BLaER1 treated with 17β-estradiol and CSF1 and Interleukin-3, amounts not matched to agents 10 nM and 100 nM (cell line): ENCODE data around the gene TIPIN.
"Not testable (repeated sequence)": the region's sequence is repeated elsewhere in the genome, so short reads cannot be mapped to it uniquely, and the experiment has no call there.

ENCODE experiments used
- H3K27ac ChIP-seq, 11 experiments: shearing (Covaris generic); formaldehyde crosslinking; 2 replicates each; pipeline ENCODE4 v1.8.1; 2022
- H3K27me3 ChIP-seq, 11 experiments: shearing (Covaris generic); formaldehyde crosslinking; 2 replicates each; pipeline ENCODE4 v1.8.1; 2022
- H3K36me3 ChIP-seq, 11 experiments: shearing (Covaris generic); formaldehyde crosslinking; 2 replicates each; pipeline ENCODE4 v1.8.1; 2022
- H3K4me1 ChIP-seq, 10 experiments: shearing (Covaris generic); formaldehyde crosslinking; 2 replicates each; pipeline ENCODE4 v1.8.1; 2022
- H3K4me2 ChIP-seq, 11 experiments: shearing (Covaris generic); formaldehyde crosslinking; 2 replicates each; pipeline ENCODE4 v1.8.1; 2022
- H3K4me3 ChIP-seq, 10 experiments: shearing (Covaris generic); formaldehyde crosslinking; 2 replicates each; pipeline ENCODE4 v1.8.1; 2022
- H3K9ac ChIP-seq, 11 experiments: shearing (Covaris generic); formaldehyde crosslinking; 2 replicates each; pipeline ENCODE4 v1.8.1; 2022
- H3K9me3 ChIP-seq, 11 experiments: shearing (Covaris generic); formaldehyde crosslinking; replicated peaks in 1 of 11; 2 replicates each; pipeline ENCODE4 v1.8.1; 2022
- H4K20me1 ChIP-seq, 11 experiments: shearing (Covaris generic); formaldehyde crosslinking; 2 replicates each; pipeline ENCODE4 v1.8.1; 2022
- Cebpa-rat ChIP-seq, 11 experiments: shearing (Covaris generic); IDR thresholded peaks; 2 replicates each; pipeline ENCODE4 v1.8.1; 2022

TIPIN gene

GRCh38 chr15:66401130-66402021 is 44.9 kb upstream of the TIPIN start:
- Histone ChIP-seq H3K27ac (peak overlapping the region in 4 of 11 experiments; percentile 5 to 24 (median 19); a peak in 3 of 22 replicates), H3K4me3 (peak overlapping the region in 2 of 10 experiments; percentile 2 to 4; a peak in 1 of 20 replicates), H3K4me1 (peaks cover 63 to 93% (median 78%) of the 10 kb centered on the region in 10 experiments), H3K36me3 (peaks cover under 1 to 33% (median 19%) of the 10 kb centered on the region in 11 experiments; a peak in 21 of 22 replicates), H4K20me1 (peaks cover 17 to 96% (median 87%) of the 10 kb centered on the region in 11 experiments; a peak in 20 of 22 replicates), H3K9ac (peak overlapping the region in 4 of 11 experiments; percentile 1 to 40 (median 16); a peak in 5 of 22 replicates), H3K4me2 (peak overlapping the region; percentile 68 to 93 (median 79)), H3K27me3 (no peaks in the 10 kb centered on the region), H3K9me3 (no peaks in the 10 kb centered on the region)
- no peak for TF ChIP-seq Cebpa-rat (IDR thresholded peaks at IDR 0.05)

- Histone ChIP-seq H4K20me1 (peaks cover 17 to 97% (median 90%) of the 10 kb centered on the region in 11 experiments; a peak in 20 of 22 replicates), H3K9me3 (peaks cover 0 to 7% (median 0%) of the 10 kb centered on the region in 11 experiments; a peak in 1 of 22 replicates), H3K4me2 (peak overlapping the region; percentile 30 to 93 (median 79)), H3K36me3 (peaks cover 11 to 43% (median 29%) of the 10 kb centered on the region in 11 experiments), H3K27ac (peak overlapping the region in 8 of 11 experiments; percentile 0 to 38 (median 10); a peak in 6 of 22 replicates), H3K9ac (peak overlapping the region in 8 of 11 experiments; percentile 2 to 46 (median 30); a peak in 8 of 22 replicates), H3K27me3 (no peaks in the 10 kb centered on the region), H3K4me3 (0 out of 20 replicates have a peak overlapping the region, but pooled peaks of 1 of the 10 experiments have one; percentile 2), H3K4me1 (peaks cover 62 to 86% (median 68%) of the 10 kb centered on the region in 10 experiments)
- TF ChIP-seq Cebpa-rat (IDR thresholded peaks at IDR 0.05), result peak in 1 of 11 experiments; percentile 26; a peak in 2 of 22 replicates
These were observed 43.9 kb upstream of the TIPIN start for GRCh38 chr15:66400351-66400774.

GRCh38 chr15:66399276-66399675 is 42.8 kb upstream of the TIPIN start:
- H3K4me1 ChIP-seq, result peaks cover 51 to 84% (median 58%) of the 10 kb centered on the region in 10 experiments
- no peak overlapping the region for H3K9ac ChIP-seq
- peaks cover 12 to 54% (median 34%) of the 10 kb centered on the region in 11 experiments for H3K36me3 ChIP-seq
- H4K20me1 ChIP-seq, result peaks cover 17 to 97% (median 90%) of the 10 kb centered on the region in 11 experiments
- H3K27ac ChIP-seq, result no peak overlapping the region
- peak overlapping the region; percentile 20 to 93 (median 73); a peak in 18 of 22 replicates for H3K4me2 ChIP-seq
- H3K9me3 ChIP-seq, result peaks cover 0 to 7% (median 0%) of the 10 kb centered on the region in 11 experiments; a peak in 1 of 22 replicates
- no peak for TF ChIP-seq Cebpa-rat (IDR thresholded peaks at IDR 0.05)
- H3K27me3 ChIP-seq, result no peaks in the 10 kb centered on the region
- no peak overlapping the region for H3K4me3 ChIP-seq

GRCh38 chr15:66394915-66395314 is 38.4 kb upstream of the TIPIN start:
- Histone ChIP-seq H3K27me3 (no peaks in the 10 kb centered on the region), H3K4me1 (peaks cover 28 to 83% (median 52%) of the 10 kb centered on the region in 10 experiments), H3K4me2 (no peak overlapping the region), H3K9me3 (peaks cover 0 to 7% (median 0%) of the 10 kb centered on the region in 11 experiments; a peak in 1 of 22 replicates), H3K27ac (no peak overlapping the region), H3K9ac (no peak overlapping the region), H3K36me3 (peaks cover 12 to 90% (median 45%) of the 10 kb centered on the region in 11 experiments), H3K4me3 (no peak overlapping the region), H4K20me1 (peaks cover 43 to 97% (median 95%) of the 10 kb centered on the region in 11 experiments)
- TF ChIP-seq Cebpa-rat (IDR thresholded peaks at IDR 0.05), result no peak

GRCh38 chr15:66394472-66394871 is 38.0 kb upstream of the TIPIN start:
- no peaks in the 10 kb centered on the region for H3K27me3 ChIP-seq
- H3K27ac ChIP-seq, result no peak overlapping the region
- H4K20me1 ChIP-seq, result peaks cover 47 to 97% (median 95%) of the 10 kb centered on the region in 11 experiments
- peaks cover 0 to 7% (median 0%) of the 10 kb centered on the region in 11 experiments; a peak in 1 of 22 replicates for H3K9me3 ChIP-seq
- peaks cover 28 to 83% (median 52%) of the 10 kb centered on the region in 10 experiments for H3K4me1 ChIP-seq
- peaks cover 12 to 91% (median 42%) of the 10 kb centered on the region in 11 experiments for H3K36me3 ChIP-seq
- H3K9ac ChIP-seq, result no peak overlapping the region
- no peak overlapping the region; a peak in 1 of 22 replicates for H3K4me2 ChIP-seq
- no peak for TF ChIP-seq Cebpa-rat (IDR thresholded peaks at IDR 0.05)
- no peak overlapping the region for H3K4me3 ChIP-seq

- H3K9ac ChIP-seq, H3K9me3 ChIP-seq, H3K27me3 ChIP-seq, H3K27ac ChIP-seq, H3K4me3 ChIP-seq: not testable (repeated sequence)
- Histone ChIP-seq H3K36me3 (peaks cover 12 to 85% (median 39%) of the 10 kb centered on the region in 11 experiments), H3K4me1 (peaks cover 39 to 89% (median 58%) of the 10 kb centered on the region in 10 experiments), H4K20me1 (peaks cover 62 to 97% (median 95%) of the 10 kb centered on the region in 11 experiments), H3K4me2 (peak overlapping the region in 8 of 11 experiments; percentile 8 to 57 (median 19); a peak in 10 of 22 replicates)
These were observed 36.6 kb upstream of the TIPIN start for GRCh38 chr15:66393037-66393436.

GRCh38 chr15:66390678-66391077 is 34.2 kb upstream of the TIPIN start:
- peaks cover 51 to 83% (median 65%) of the 10 kb centered on the region in 10 experiments for H3K4me1 ChIP-seq
- H4K20me1 ChIP-seq, result peaks cover 71 to 87% (median 82%) of the 10 kb centered on the region in 11 experiments; a peak in 21 of 22 replicates
- H3K36me3 ChIP-seq, result peaks cover 5 to 62% (median 22%) of the 10 kb centered on the region in 11 experiments; a peak in 19 of 22 replicates
- peak overlapping the region in 8 of 10 experiments; percentile 4 to 96 (median 91); a peak in 10 of 20 replicates for H3K4me3 ChIP-seq
- H3K27me3 ChIP-seq, result no peaks in the 10 kb centered on the region
- peak overlapping the region; percentile 85 to 99 (median 96) for H3K4me2 ChIP-seq
- TF ChIP-seq Cebpa-rat (IDR thresholded peaks at IDR 0.05), result no peak
- H3K9ac ChIP-seq, result peak overlapping the region in 2 of 11 experiments; percentile 34 to 86; a peak in 3 of 22 replicates
- H3K9me3 ChIP-seq, result peaks cover 0 to 2% (median 0%) of the 10 kb centered on the region in 11 experiments; a peak in 1 of 22 replicates
- peak overlapping the region in 7 of 11 experiments; percentile 32 to 71 (median 53); a peak in 14 of 22 replicates for H3K27ac ChIP-seq

- no peak for TF ChIP-seq Cebpa-rat (IDR thresholded peaks at IDR 0.05)
- Histone ChIP-seq H3K27ac (peak overlapping the region in 7 of 11 experiments; percentile 26 to 71 (median 53); a peak in 16 of 22 replicates), H3K4me3 (peak overlapping the region in 8 of 10 experiments; percentile 4 to 96 (median 91); a peak in 14 of 20 replicates), H3K9me3 (no peaks in the 10 kb centered on the region), H3K27me3 (no peaks in the 10 kb centered on the region), H3K36me3 (peaks cover 0 to 55% (median 17%) of the 10 kb centered on the region in 11 experiments; a peak in 14 of 22 replicates), H3K9ac (peak overlapping the region in 7 of 11 experiments; percentile 12 to 88 (median 34); a peak in 11 of 22 replicates), H3K4me2 (peak overlapping the region; percentile 85 to 99 (median 96)), H3K4me1 (peaks cover 53 to 79% (median 67%) of the 10 kb centered on the region in 10 experiments), H4K20me1 (peaks cover 71 to 79% (median 75%) of the 10 kb centered on the region in 11 experiments; a peak in 21 of 22 replicates)
These were observed 33.4 kb upstream of the TIPIN start for GRCh38 chr15:66389859-66390381.
